OCI-M2 (cell line): ENCODE results near the gene PRKG1.
"Not testable (repeated sequence)": the region's sequence is repeated elsewhere in the genome, so short reads cannot be mapped to it uniquely, and the experiment has no call there.

Source experiments
- DNase-seq: peaks from one replicate; lab custom pipeline; 2025; ENCODE audit not compliant: unreplicated experiment; lab: John Stamatoyannopoulos, UW

Gene PRKG1

DNA sequence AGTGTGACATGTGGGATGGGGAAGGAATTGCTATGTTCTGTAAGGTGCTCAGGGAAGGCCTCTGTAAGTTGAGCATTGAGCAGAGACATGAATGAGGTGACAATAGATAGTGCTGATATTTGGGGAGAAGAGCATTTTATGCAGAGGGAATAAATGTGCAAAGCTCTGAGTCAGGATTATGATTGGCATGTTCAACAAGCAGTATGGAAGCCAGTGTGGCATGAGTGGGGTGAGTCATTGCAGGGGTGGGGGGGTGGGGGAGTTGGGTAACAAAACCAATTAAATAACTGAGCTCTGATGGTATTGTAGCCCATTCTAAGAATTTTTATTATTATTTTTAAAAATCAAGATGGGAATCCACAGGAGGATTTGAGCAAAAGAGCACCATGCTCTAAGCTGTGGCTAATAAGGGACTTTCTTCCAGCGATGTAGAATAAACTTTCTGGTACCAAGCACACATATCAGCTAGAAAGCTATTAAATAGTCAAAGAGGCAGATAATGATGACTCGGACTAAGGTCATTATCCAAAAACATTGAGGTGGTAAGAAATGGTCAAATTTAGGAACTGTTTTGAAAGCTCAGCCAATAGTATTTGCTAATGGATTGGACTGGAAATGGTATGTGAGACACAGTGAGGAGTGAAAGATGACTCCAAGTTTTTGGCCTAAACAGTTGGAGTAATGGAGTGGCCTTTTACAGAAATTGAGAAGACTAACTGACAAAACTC is 96.4 kb downstream of the PRKG1 start:
- no peak for DNase-seq

DNA sequence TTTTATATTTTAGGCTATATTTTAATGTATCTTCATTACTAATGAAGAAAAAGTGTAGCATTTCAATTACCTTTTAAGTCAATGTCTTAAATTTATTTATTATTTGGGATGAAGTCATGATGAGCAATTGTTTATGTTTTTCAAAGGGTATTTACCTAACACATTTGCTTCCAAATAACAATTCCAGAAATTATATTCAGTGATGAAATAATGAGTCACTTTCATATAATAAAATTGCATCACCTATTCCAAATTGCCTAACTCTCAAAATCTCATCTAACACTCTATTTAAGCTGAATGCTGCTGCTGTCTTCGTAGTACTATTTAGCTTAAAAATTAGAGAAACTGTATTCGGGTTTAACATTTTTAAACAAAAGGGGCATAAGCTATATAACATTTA is 97.7 kb downstream of the PRKG1 start:
- no peak for DNase-seq

DNA sequence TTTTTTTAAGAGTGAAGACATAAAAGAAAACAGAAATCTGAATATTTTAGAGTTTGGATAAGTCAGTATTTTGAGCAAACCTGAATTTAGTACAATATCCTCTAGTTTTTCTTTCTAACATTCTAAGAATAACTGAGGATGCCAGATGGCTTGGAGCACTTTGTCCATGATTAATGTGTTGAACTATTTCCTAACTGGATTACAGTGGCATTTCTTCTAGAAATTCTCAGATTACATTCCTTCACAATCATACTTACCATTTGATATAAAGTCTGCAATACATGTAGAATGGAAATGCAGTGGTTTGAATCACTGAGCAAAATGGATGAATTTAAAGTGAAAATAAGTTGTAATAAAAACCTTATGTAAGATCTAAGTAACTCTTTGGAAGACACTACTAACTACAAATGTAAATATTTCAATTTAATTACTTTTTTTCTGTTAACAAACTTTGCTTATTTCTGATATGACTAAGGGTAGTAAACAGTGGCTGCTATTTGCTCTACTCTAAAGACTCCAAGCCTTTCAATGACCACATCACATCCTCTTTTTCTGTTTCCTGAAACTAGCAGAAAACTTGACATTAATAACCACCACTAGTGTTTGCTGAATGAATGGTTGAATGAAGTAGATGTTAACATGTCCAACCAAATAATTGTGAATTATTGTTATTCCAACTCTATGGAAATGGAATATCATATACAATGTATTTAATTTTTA is 102.8 kb downstream of the PRKG1 start:
- no peak for DNase-seq

DNA sequence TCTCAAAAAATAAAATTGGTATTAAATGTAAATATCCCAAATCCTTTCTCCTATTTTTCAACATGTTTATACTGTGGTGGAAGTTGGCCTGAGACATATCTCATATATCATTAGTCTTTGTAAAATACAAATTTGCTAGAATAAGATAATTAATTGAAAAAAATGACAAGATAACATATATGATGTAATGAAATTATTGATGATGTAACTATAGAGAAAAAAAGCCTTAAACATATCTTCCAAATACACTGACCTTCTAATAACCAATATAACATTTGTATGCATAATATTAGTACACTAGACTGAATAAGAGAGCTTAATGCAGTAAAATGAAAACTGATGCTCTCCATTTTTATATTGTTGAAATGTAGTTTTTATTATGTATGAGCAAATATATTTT is 104.3 kb downstream of the PRKG1 start:
- no peak for DNase-seq

DNA sequence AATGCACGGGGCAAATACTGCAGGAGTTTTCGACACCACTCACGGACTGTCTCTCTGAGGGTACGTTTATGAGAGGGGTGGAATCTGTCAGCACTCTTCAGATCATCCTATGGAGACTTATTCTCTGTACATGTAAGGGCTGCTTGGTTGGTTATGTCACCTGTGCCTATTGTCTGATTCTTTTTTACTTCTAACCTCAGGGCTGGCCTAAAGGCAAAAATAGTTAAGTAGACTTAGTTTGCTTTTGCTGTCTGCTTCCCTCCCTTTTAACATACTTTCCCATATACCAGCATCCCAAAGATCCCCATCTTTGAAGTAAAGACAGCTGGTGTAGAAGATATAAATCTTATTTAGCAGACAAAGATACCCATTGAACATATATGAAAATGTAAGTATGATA is 105.9 kb downstream of the PRKG1 start:
- DNase-seq: no peak

DNA sequence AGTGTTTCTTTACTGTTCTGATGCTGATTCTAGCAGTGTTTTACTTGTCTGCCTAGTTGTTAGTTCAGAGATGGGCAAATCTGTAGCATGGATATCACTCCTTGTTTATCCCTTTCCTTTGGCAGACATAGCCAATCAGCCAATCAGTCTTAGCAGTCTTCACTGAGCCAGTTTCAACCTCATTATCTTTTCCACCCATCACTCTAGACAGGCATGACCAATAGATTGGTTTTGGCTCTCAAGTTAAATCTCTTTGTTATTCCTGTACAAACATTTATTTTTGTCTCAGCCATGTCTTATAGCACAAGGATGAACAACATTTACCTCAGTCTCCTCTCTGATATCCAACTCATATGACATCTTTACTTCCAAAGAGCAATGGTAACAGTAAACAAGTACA is 109.5 kb downstream of the PRKG1 start:
- no peak for DNase-seq

DNA sequence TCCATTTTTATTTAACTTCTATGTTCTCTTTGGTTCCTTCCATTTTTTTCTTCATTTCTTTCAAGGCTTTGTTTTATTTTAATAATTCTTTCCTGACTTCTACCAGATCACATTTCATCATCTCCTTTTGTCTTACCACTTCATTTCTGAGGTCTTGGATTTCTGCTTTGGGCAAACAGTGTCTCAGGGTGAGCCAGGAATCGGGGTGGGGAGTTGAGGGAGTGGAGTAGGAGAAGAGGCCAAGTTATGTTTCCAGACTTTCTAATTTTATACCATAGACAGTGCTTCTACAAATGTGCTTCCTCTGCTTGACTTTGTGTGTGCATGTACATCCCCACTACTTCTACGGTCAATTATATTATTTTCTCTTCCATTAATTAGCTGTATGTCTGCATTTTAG is 112.1 kb downstream of the PRKG1 start:
- no peak for DNase-seq

DNA sequence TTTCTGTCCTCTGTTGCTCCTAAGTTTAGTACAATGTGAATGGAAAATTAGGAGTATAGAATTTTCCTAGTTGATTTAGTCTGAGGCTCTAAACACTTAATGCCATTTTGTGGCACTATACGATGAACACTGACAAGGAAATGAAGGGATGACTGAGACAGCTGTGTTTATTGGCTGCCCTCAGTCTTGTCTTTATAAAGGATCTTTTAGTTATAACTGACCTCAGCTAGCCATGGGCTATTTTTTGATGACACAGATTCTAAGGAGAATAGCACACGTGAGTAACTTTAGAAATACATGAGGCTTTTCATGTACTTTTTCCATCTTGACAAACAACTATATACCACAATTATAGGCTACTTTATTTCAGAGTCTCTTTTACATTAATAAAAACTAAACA is 113.7 kb downstream of the PRKG1 start:
- DNase-seq: no peak

GRCh38 chr10:51188866-51189265 is 114.6 kb downstream of the PRKG1 start:
- DNase-seq: no peak

DNA sequence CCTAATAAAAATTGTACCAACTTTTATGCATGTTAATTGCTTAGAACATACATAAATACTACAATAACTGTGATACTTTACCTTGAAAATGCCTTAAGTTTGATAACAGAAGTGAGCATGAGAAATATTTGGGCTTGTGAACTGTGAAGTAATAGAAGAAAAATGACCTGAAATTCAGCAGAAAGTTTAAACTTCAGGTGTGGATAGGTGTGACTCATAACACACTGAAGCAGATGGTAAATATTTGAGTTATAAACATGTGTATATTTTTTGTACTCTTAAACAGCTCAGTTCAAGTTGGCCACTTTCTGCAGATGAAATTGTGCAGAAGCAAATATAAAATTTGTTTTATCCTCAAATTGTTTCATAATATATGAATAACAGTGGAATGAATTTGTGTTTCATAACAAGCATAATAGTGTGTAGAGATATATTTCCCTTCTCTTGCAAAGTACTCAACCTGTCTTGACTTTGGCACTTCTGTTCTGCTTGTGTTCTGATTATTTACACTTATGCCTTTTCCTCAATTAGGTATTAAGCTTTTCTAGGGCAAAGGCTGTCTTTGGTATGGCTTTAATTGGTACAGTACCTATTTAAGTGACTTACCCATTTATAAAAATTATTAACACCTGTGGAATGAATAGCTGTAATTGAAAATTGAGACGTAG is 122.4 kb downstream of the PRKG1 start:
- no peak for DNase-seq

DNA sequence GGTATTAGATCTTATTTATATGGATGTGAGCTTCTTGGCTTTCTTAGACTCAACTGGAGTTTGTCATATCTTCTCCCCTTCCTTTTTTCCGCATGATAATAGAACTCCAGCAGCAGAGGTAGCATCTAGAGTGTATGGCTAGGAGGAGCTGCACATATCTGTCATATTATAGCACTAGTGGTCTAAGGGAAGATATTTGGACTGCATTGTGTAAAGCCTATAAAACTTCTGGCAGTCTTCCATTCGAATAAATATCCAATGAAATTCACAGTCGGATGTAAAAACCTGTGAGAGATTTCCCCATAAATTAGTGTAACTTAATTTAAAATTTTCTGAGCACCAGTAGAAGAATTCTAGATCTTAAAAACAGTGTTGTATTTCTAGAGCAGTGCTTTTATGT is 123.9 kb downstream of the PRKG1 start:
- DNase-seq: no peak

GRCh38 chr10:51201947-51202346 is 127.7 kb downstream of the PRKG1 start:
- DNase-seq: no peak

- DNase-seq: no peak
These were observed 129.1 kb downstream of the PRKG1 start for GRCh38 chr10:51203359-51203758.

- DNase-seq: no peak
These were observed 129.8 kb downstream of the PRKG1 start for GRCh38 chr10:51204066-51204465.

DNA sequence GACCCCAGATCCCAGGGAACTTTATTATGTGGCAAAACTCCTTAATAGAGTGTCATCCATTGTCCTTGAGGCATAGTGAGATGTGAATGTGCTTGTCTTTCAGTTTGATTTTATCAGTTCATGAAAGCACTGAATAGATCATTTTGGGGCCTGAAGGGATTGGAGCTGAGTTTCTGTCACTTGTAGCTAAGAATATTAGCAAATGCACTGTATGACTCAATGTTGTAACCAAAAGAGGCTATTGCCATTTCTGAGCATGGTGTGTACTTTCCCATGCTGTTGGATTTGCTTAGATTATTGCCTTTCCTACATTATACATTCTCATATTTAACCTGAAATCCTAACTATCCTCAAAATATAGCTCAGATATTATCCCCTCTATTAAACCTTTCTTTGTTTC is 130.4 kb downstream of the PRKG1 start:
- no peak for DNase-seq

DNA sequence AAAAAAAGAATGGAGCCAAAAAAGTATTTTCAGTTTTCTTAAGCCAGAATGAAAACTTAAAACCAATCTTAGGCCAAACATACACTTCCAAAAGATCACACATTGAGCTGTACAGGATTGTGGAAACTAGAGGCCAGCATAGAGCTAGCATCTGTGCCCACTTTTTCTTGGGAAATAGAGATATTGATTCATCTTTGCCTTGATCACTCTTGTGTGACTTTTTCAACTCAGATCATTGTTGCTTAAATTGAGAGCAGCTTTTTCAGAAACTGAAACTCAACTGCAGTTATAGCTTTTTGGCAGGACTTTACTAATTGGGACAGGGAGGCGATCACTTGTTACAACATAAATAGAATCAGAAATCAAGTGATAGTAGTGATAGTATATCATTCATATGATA is 132.2 kb downstream of the PRKG1 start:
- DNase-seq: no peak

- not testable (repeated sequence) for DNase-seq
These were observed 138.7 kb downstream of the PRKG1 start for GRCh38 chr10:51212937-51213336.

DNA sequence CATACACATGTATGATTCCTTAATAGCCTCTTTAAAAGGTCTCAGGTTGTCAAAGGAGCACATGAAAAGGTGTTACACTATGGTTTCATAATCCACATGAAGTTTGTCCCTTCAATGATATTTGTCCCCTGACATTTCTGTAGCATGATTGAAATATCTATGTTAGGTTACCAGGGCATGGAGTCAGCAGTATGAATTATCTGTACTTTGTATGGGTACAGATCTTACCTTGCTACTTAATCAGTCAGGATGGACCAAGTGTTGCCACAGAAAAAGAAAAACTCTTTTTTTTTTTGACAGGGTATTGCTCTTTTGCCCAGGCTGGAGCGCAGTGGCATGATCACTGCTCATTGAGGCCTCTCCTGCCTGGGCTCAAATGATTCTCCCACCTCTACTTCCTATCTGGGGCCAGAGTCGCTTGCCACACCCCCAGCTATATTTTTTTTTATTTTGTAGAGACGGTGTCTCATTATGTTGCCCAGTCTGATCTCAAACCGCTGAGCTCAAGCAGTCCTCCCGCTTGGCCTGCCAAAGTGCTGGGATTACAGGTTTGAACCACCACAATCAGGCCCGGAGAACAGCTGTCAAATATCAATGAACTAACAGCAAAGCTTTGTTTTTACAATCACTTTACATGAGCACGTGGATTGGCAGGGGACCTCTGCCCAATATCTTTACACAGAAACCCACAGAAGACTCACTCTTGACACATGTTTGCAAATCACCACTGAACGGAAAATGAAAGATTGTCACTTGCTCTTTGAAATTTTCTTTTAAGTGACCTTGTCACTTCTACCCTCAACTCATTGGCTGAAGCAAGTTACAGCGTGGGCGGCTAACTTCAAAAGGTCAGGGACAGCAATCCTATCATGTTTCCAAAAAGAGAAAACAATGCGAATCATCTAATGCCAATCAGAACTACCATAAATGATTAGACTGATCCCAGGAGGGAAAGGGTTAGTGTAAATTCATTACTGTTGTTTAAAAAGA is 140.2 kb downstream of the PRKG1 start:
- no peak for DNase-seq

DNA sequence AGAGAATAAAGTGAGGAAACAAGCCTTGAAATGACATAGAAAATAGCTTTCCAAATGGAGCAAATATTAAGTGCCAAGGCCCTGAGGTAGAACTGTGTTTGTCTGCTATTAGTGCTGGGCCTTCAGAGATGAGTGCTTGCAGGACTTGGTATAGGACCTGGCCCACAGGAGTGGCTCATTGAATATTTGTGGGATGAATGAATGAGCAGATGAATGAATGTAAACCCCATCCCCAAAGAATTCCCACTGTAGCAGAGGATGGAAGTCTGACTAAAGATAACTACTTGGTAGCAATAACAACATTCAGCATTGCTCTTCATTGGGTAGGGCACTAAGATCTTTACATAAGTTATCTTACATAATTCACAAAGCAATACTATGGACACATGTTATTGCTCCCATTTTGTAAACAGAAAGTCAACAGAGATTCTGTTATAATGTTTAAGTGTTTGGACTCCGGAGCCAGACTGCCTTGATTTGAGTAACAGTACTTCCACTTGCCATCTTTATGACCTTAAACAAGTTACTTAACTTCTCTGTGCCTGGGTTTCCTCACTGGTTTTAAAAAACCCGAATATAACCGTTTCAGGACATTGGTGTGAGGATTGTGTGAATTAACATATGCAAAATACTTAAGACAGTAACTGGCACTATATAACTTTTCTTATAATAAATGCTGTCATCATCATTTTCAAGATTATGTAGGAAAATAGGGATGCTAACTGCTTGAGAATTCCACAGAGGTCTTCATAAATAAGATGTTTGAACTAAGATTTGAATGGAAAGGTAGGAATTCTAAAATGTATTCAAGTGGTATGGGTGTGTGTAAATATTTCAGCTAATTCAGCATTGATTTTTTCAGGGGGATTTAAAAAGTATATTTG is 141.9 kb downstream of the PRKG1 start:
- DNase-seq: no peak

GRCh38 chr10:51217505-51217904 is 143.2 kb downstream of the PRKG1 start:
- no peak for DNase-seq
